Fibroblast of skin of right biceps (primary cell): ENCODE measurements around the gene LINS1.
"Not testable (repeated sequence)": the region's sequence is repeated elsewhere in the genome, so short reads cannot be mapped to it uniquely, and the experiment has no call there.

Source experiments
- DNase-seq: peaks from one replicate; pipeline ENCODE4 v3.0.0-alpha.2; 2013

LINS1 gene

GRCh38 chr15:100598655-100599054 is 3.3 kb downstream of the LINS1 start:
- no peak for DNase-seq

- DNase-seq = no peak
Observed at GRCh38 chr15:100597862-100598261, 4.1 kb downstream of the LINS1 start.

- DNase-seq = no peak
Observed at GRCh38 chr15:100596792-100597191, 5.2 kb downstream of the LINS1 start.

GRCh38 chr15:100595964-100596363 is 6.0 kb downstream of the LINS1 start:
- no peak for DNase-seq

- DNase-seq = no peak
Observed at GRCh38 chr15:100593431-100593830, 8.6 kb downstream of the LINS1 start.

GRCh38 chr15:100592898-100593297 is 9.1 kb downstream of the LINS1 start:
- DNase-seq = no peak

GRCh38 chr15:100591835-100592234 is 10.1 kb downstream of the LINS1 start:
- DNase-seq = no peak

GRCh38 chr15:100591163-100591562 is 10.8 kb downstream of the LINS1 start:
- not testable (repeated sequence) for DNase-seq

- peak; percentile 26 for DNase-seq
Observed at GRCh38 chr15:100588638-100589242, 13.2 kb downstream of the LINS1 start.

GRCh38 chr15:100580414-100580813 is 21.6 kb downstream of the LINS1 start:
- no peak for DNase-seq

GRCh38 chr15:100573526-100573925 is 28.5 kb downstream of the LINS1 start:
- DNase-seq = no peak

- no peak for DNase-seq
Observed at GRCh38 chr15:100572362-100572983, 29.5 kb downstream of the LINS1 start.

- DNase-seq = no peak
Observed at GRCh38 chr15:100571592-100572167, 30.3 kb downstream of the LINS1 start.

GRCh38 chr15:100570735-100571313 is 31.2 kb downstream of the LINS1 start:
- DNase-seq = no peak

GRCh38 chr15:100570275-100570674 is 31.7 kb downstream of the LINS1 start:
- DNase-seq = peak; percentile 15

GRCh38 chr15:100569391-100569790 is 32.6 kb downstream of the LINS1 start:
- DNase-seq = no peak

- DNase-seq = no peak
Observed at GRCh38 chr15:100566850-100567628, 34.9 kb downstream of the LINS1 start.

- no peak for DNase-seq
Observed at GRCh38 chr15:100565591-100565990, 36.4 kb downstream of the LINS1 start.

- no peak for DNase-seq
Observed at GRCh38 chr15:100560323-100560722, 41.7 kb downstream of the LINS1 start.

GRCh38 chr15:100559330-100559729 is 42.7 kb downstream of the LINS1 start:
- DNase-seq = no peak

- DNase-seq = no peak
Observed at GRCh38 chr15:100558771-100559254, 43.2 kb downstream of the LINS1 start.

- no peak for DNase-seq
Observed at GRCh38 chr15:100553468-100553867, 48.5 kb downstream of the LINS1 start.

- no peak for DNase-seq
Observed at GRCh38 chr15:100547961-100548360, 54.0 kb downstream of the LINS1 start.
